Ishikawa (cell line): ENCODE results near the gene NUAK2.

Experiments
- CEBPB ChIP-seq: IDR thresholded peaks from 2 replicates; pipeline ENCODE4 v1.6.1; 2012
- CREB1 ChIP-seq: IDR thresholded peaks from 2 replicates; pipeline ENCODE4 v1.6.1; 2012; ENCODE audit warnings: low read depth
- EP300 ChIP-seq: IDR thresholded peaks from 2 replicates; pipeline ENCODE4 v1.6.1; 2012; ENCODE audit warnings: borderline replicate concordance
- MAX ChIP-seq: IDR thresholded peaks from 2 replicates; pipeline ENCODE4 v1.6.1; 2012
- NFIC ChIP-seq: IDR thresholded peaks from 2 replicates; pipeline ENCODE4 v1.6.1; 2012
- RAD21 ChIP-seq: IDR thresholded peaks from 2 replicates; pipeline ENCODE4 v1.6.1; 2012; ENCODE audit warnings: low read depth
- REST ChIP-seq: IDR thresholded peaks from 2 replicates; pipeline ENCODE4 v1.6.1; 2012; ENCODE audit warnings: low read depth, mild to moderate bottlenecking
- TCF12 ChIP-seq: IDR thresholded peaks from 2 replicates; pipeline ENCODE4 v1.6.1; 2012; ENCODE audit warnings: low read depth

DNA sequence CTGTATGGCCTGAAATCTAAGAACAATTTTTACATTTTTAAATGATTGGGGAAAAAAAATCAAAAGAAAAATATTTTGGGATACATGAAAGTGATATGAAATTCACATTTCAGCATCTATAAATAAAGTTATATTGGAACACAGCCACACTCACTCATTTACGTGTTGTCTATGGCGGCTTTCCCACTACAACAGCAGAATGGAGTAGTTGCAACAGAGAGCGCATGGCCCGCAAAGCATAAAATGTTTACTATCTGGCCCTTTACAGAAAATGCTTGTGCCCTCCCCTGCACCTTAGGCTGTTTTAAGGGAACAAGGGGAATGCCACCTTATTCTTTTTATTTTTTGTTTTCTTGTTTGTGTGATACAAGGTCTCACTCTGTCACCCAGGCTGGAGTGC lies 31.6 kb upstream of the NUAK2 start:
- TF ChIP-seq RAD21, result no peak
- no peak for TF ChIP-seq CREB1
- TF ChIP-seq REST, result no peak
- TF ChIP-seq EP300, result no peak
- no peak for TF ChIP-seq MAX
- TF ChIP-seq CEBPB, result no peak
- TF ChIP-seq NFIC, result no peak
- no peak for TF ChIP-seq TCF12
